ENCODE results near the gene FADS2. TPM values are rescaled to one million over a fixed set of nuclear protein-coding genes. Genes with fewer than 3 reads are reported as not detected.
A peak's percentile ranks its signal among the peaks of the same experiment; 100 is the strongest.

FADS2 gene
- total RNA-seq, 1 experiment from 2014 or later = 423 TPM

GRCh38 chr11:61838501-61838900 lies 10.4 kb downstream of the FADS2 start:
- Mint-ChIP-seq H3K27me3 (ENCODE audit: low read depth) (no peaks in the 10 kb centered on the region), H3K36me3 (peaks cover 68% of the 10 kb centered on the region), H3K4me1 (peaks cover 31% of the 10 kb centered on the region), H3K9me3 (0 out of 2 replicates have a peak, but pooled peaks cover 3% of the 10 kb centered on the region), H3K27ac (peak overlapping the region; percentile 45; the same call in 1 of the 2 replicates), H3K4me3 (no peak overlapping the region)
- ChIA-PET POLR2A (interaction anchor here (0.5 to 0.8 kb wide), 2 partner anchors 28 to 41 kb away, joined by 3 to 4 read pairs; no protein-coding TSS in a partner anchor), CTCF (interaction anchor here (0.5 kb wide), 1 partner anchor 106 kb away, joined by 5 read pairs; no protein-coding TSS in a partner anchor)
- ATAC-seq (no peak), DNase-seq (ENCODE audit: low spot score) (no peak)
- no peak for TF ChIP-seq PRRX2 (CRISPR knock-in tag; IDR thresholded peaks at IDR 0.05)
- no peak for TF ChIP-seq OVOL2 (CRISPR knock-in tag; IDR thresholded peaks at IDR 0.05; ENCODE audit: borderline replicate concordance)

DNA sequence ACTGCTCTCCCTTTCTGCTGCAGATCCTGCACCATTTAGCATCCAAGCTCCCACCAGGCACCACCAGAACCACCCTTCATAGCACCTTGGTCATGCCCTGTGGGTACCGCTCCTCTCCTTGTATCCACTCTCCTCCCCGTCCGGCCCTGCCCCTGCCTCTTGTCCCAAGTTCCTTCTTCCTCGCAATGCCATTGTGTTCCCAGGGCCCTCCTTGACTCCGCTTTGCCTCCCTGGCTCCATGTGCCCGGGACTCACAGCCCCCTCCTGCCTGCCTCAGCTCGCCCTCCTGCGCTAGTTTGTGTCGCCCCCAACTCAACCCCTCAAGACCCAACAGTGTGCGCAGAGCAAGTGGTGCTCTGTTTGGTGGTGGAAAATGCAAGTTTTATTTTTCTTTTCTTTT lies 10.8 kb downstream of the FADS2 start:
- TF ChIP-seq E2F1 (CRISPR knock-in tag; IDR thresholded peaks at IDR 0.05) (no peak), MXD4 (CRISPR knock-in tag; IDR thresholded peaks at IDR 0.05; ENCODE audit: borderline replicate concordance) (no peak), PREB (CRISPR knock-in tag; IDR thresholded peaks at IDR 0.05; ENCODE audit: borderline replicate concordance) (no peak), NR2C2 (CRISPR knock-in tag; IDR thresholded peaks at IDR 0.05) (no peak), SMAD4 (CRISPR knock-in tag; IDR thresholded peaks at IDR 0.05) (no peak), RORB (CRISPR knock-in tag; IDR thresholded peaks at IDR 0.05) (no peak)
- no peak for DNase-seq (ENCODE audit: low spot score)
- H3K27ac Mint-ChIP-seq = peak overlapping the region; percentile 45; the same call in 1 of the 2 replicates
- CTCF ChIA-PET = interaction anchor here (0.5 kb wide), 1 partner anchor 105 kb away, joined by 5 read pairs; no protein-coding TSS in a partner anchor
- H3K4me3 Mint-ChIP-seq = no peak overlapping the region
- H3K27me3 Mint-ChIP-seq (ENCODE audit: low read depth) = no peaks in the 10 kb centered on the region
- peaks cover 72% of the 10 kb centered on the region for H3K36me3 Mint-ChIP-seq
- POLR2A ChIA-PET = interaction anchor here (0.8 kb wide), 1 partner anchor 41 kb away, joined by 4 read pairs; no protein-coding TSS in a partner anchor
- no peak for ATAC-seq
- H3K4me1 Mint-ChIP-seq = peaks cover 26% of the 10 kb centered on the region
- H3K9me3 Mint-ChIP-seq = 0 out of 2 replicates have a peak, but pooled peaks cover 3% of the 10 kb centered on the region

DNA sequence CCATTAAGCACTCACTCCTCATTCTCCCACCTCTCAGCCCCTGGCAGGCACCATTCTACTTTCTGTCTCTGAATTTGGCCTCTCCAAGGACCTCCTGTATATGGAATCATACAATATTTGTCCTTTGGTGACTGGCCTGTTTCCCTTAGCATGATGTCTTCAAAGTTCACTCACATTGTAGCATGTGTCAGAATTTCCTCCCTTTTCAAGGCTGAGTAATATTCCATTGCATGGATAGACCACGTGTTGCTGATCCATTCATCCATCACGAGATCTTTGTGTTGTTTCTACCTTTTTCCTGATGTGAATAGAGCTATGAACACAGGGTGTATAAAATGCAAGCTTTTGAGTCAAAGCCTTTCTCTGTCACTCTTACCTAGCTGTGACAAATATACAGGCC lies 11.6 kb downstream of the FADS2 start:
- Mint-ChIP-seq H3K36me3 (peaks cover 75% of the 10 kb centered on the region), H3K9me3 (0 out of 2 replicates have a peak, but pooled peaks cover 3% of the 10 kb centered on the region), H3K27me3 (ENCODE audit: low read depth) (no peaks in the 10 kb centered on the region), H3K4me1 (peaks cover 19% of the 10 kb centered on the region), H3K4me3 (no peak overlapping the region), H3K27ac (no peak overlapping the region)
- DNase-seq (ENCODE audit: low spot score) (no peak), ATAC-seq (no peak)
- CTCF ChIA-PET = no interaction called here
- POLR2A ChIA-PET = no interaction called here
- TF ChIP-seq NR2C2 (CRISPR knock-in tag; IDR thresholded peaks at IDR 0.05) (no peak), JUN (CRISPR knock-in tag; IDR thresholded peaks at IDR 0.05) (no peak), HMGA2 (CRISPR knock-in tag; IDR thresholded peaks at IDR 0.05) (no peak), ZNF416 (CRISPR knock-in tag; IDR thresholded peaks at IDR 0.05) (no peak), ELF4 (CRISPR knock-in tag; IDR thresholded peaks at IDR 0.05; ENCODE audit: low read depth) (no peak), MYBL2 (CRISPR knock-in tag; IDR thresholded peaks at IDR 0.05) (no peak), ZNF138 (CRISPR knock-in tag; conservative IDR thresholded peaks at IDR 0.05) (no peak), STAT6 (CRISPR knock-in tag; conservative IDR thresholded peaks at IDR 0.05; ENCODE audit: low read depth) (no peak), ZNF121 (CRISPR knock-in tag; IDR thresholded peaks at IDR 0.05) (no peak)
- TF ChIP-seq, protein P1, sequence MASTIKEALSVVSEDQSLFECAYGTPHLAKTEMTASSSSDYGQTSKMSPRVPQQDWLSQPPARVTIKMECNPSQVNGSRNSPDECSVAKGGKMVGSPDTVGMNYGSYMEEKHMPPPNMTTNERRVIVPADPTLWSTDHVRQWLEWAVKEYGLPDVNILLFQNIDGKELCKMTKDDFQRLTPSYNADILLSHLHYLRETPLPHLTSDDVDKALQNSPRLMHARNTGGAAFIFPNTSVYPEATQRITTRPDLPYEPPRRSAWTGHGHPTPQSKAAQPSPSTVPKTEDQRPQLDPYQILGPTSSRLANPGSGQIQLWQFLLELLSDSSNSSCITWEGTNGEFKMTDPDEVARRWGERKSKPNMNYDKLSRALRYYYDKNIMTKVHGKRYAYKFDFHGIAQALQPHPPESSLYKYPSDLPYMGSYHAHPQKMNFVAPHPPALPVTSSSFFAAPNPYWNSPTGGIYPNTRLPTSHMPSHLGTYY (CRISPR knock-in tag; IDR thresholded peaks at IDR 0.05) = no peak
- TF ChIP-seq, protein P2, sequence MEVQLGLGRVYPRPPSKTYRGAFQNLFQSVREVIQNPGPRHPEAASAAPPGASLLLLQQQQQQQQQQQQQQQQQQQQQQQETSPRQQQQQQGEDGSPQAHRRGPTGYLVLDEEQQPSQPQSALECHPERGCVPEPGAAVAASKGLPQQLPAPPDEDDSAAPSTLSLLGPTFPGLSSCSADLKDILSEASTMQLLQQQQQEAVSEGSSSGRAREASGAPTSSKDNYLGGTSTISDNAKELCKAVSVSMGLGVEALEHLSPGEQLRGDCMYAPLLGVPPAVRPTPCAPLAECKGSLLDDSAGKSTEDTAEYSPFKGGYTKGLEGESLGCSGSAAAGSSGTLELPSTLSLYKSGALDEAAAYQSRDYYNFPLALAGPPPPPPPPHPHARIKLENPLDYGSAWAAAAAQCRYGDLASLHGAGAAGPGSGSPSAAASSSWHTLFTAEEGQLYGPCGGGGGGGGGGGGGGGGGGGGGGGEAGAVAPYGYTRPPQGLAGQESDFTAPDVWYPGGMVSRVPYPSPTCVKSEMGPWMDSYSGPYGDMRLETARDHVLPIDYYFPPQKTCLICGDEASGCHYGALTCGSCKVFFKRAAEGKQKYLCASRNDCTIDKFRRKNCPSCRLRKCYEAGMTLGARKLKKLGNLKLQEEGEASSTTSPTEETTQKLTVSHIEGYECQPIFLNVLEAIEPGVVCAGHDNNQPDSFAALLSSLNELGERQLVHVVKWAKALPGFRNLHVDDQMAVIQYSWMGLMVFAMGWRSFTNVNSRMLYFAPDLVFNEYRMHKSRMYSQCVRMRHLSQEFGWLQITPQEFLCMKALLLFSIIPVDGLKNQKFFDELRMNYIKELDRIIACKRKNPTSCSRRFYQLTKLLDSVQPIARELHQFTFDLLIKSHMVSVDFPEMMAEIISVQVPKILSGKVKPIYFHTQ (CRISPR knock-in tag; IDR thresholded peaks at IDR 0.05) = no peak

Data from WTC11 (cell line).